HEK293T (cell line): ENCODE results near the gene CTH.

ENCODE experiments used
- CTBP1 ChIP-seq: fragments of 450-650 bp; IDR thresholded peaks from 2 replicates; pipeline ENCODE4 v1.6.1; 2016; ENCODE audit warnings: borderline replicate concordance
- FOXK2 ChIP-seq: fragments of 450-650 bp; IDR thresholded peaks from 2 replicates; pipeline ENCODE4 v1.6.1; 2016; ENCODE audit warnings: mild to moderate bottlenecking
- FOXM1 ChIP-seq: fragments of 450-650 bp; IDR thresholded peaks from 2 replicates; pipeline ENCODE4 v1.6.1; 2017; ENCODE audit warnings: mild to moderate bottlenecking, borderline replicate concordance
- SP1 ChIP-seq: fragments of 450-650 bp; IDR thresholded peaks from 2 replicates; pipeline ENCODE4 v1.6.1; 2017
- TARDBP ChIP-seq: fragments of 450-650 bp; IDR thresholded peaks from 2 replicates; pipeline ENCODE4 v1.6.1; 2016

DNA sequence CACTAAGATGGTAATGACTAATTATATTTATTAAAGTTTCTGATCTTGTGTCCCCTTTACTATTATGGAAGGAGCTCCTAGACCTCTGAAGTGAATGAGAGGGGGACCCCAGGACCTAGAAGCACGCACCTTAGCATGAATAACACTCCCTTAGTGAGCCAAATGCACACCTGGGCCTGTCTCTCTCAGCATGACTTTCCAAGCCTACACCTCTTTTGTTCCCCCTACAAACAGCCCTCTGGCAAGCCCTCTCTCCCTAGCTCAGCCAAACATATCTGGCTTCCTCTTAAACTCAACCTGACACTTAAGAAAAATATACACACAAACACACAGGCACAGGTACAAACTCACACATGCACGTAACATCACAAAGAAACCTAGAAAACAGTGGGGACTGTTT, 7.3 kb upstream of the CTH start:
- TF ChIP-seq FOXK2, result no peak
- no peak for TF ChIP-seq FOXM1
- TF ChIP-seq CTBP1, result no peak
- TF ChIP-seq TARDBP, result no peak
- TF ChIP-seq SP1, result no peak
